HG03095 (cell line): ENCODE data around the gene GPER1.
"Not testable (repeated sequence)": the region's sequence is repeated elsewhere in the genome, so short reads cannot be mapped to it uniquely, and the experiment has no call there.

Experiments used
- ATAC-seq: cut with Tn5 transposase; IDR thresholded peaks from one replicate; pipeline ENCODE4 v1.9.1; 2021; ENCODE audit warnings: moderate library complexity; ENCODE audit not compliant: unreplicated experiment

GPER1 gene

DNA sequence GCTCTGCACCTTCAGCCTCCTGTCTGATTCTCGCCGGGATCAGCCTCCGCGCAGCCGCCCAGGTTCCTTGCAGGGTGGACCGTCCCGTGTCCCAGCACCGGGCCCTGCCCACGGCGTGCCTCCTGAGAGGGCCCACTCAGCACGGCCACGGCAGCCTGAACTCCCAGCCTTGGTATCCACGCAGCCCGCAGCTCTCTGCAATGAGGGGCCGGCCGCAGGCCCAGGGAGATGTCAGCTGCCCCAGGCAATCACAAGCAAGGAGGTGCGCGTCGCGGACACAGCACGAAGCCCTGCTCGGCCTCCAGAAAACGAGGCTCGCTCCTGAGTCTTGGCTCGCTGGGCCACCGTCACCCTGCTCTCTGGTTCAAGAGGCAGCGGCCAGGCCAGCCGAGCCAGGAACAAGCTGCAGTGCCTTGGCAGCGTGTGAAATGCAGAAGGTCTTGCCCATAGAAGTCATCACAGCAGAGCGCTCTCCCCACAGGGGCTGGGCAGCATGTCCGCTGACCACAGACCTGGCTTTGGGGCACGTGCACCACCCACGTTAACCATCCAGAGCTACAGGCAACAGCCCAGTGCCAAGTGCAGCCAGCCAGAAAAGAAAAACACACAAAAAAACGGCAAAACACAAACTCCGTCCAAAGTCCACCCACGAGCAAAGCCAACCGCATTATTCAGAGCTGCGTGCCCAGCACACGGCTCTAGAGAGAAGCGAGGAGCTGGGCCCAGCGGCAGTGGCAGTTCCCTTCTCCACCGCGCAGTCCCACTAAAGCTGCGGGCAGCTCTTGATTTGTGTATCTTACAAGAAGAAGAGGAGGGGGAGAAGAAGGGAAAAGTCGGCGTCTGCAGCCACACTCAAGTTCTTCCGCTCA lies 13.9 kb downstream of the GPER1 start:
- ATAC-seq, result no peak

DNA sequence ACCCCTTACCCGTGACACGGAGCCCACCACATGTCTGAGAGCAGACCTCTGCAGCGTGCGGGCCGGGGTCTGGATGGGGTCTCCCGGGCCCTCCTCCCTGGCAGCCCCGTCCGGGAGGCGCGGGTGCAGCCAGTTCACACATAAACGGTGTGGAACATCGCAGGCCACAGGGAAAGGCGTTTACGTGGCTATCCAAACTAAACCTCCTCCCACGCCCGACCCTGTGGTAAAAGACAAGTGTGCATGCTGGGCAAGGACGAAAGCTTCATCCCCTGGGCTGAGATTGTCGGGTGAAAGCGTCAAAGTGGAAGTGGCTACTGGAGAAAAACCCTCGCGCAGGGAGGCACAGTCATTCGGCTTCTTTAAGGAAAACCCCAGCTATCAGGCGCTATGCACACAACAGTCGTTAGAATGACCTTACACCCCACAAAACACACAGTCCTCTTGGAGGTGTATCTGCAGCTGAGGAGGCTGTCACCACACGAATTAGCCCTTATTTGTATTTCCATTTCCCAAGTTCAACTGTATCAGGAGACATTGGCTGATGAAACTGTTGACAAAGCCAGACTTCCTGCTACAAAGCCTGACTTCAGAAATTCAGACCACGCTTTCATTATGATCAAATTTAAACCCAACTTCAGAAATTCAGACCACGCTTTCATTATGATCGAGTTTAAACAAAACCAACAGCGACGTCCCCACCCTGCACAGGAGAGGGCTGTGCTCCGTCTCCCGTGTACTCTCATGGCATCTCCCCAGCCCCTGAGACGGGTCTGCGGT lies 15.3 kb downstream of the GPER1 start:
- ATAC-seq, result no peak

DNA sequence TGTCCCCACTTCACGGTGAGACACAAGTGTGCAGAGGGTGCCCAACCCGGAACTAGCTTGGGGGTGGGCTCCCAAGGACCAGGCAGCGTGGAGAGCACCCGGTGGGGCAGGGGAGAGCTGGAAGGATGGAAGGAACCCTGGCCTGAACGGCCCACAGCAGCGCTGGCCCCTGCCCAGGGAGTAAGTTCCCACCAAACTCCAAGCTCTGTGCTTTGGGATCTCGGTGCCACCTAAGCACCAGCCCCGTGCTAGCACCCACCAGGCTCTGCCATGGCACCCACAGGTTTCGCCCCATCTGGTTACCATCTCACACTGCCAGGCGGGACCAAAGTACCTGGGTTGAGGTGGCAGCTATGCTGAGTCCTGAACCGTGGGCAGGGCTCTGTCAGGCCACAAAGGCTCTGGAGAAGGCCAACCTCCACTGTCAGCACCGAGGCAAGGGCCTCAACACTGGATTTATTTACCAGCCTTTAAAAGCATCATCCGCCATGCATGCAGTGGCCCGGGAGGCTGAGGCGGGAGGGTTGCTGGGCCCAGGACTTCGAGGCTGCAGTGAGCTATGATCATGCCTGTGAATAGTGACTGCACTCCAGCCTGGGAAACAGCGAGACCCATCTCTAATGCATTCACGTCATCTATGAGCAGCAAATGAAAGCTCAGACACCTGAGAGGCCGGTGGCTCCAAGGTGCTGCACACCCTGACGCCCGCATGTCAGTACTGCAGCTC lies 16.0 kb downstream of the GPER1 start:
- no peak for ATAC-seq

DNA sequence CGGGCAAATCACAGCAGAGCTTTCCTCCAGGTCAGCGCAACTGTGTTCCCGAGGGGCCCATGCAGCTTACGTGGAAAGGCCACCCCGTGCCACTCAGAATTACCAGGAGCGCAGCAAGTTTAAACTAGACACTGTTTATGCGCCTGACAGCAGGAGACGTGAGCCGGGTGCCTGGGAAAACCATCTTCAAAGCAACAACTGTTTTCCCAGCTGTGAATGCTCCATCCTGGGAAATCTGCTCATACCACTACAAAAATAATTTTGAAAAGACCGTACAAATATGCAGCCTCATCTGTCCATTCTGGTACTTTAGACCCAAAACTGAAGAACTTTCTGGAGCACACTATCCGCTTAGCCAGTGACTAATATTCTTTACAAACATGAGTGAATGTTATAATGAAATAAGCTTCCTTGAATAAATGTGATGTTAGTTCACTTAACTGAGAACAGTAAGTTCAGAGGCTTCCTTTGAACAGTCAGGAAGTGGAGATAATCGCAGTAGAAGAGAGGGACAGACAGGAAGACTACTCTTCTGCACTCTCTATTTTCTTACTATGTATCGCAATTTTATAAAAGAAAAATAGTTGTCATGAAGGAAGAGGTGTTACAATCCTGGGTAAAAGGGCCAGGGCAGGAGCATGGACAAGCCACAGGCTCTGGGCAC lies 16.7 kb downstream of the GPER1 start:
- ATAC-seq, result no peak

DNA sequence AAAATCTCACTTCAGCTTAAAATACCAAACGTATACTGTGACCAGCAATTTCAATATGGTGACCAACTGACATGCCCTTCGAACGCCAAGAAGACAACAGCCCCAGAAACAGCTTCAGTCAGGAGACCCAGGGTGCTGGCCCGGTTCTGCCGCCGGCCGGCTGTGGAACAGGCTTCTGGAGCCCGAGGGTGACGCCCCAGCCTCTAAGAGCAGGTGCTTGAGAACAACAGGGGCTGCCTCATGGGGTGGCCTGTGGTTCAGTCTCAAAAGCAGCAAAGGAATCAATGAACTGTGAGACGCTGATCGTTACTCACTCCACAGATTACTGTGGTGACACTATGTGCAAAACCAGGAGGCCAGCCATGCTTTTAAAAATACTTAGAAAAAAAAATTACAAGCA lies 17.3 kb downstream of the GPER1 start:
- peak; percentile 53 for ATAC-seq

GRCh38 chr7:1106063-1106792 lies 18.3 kb downstream of the GPER1 start:
- ATAC-seq, result no peak

DNA sequence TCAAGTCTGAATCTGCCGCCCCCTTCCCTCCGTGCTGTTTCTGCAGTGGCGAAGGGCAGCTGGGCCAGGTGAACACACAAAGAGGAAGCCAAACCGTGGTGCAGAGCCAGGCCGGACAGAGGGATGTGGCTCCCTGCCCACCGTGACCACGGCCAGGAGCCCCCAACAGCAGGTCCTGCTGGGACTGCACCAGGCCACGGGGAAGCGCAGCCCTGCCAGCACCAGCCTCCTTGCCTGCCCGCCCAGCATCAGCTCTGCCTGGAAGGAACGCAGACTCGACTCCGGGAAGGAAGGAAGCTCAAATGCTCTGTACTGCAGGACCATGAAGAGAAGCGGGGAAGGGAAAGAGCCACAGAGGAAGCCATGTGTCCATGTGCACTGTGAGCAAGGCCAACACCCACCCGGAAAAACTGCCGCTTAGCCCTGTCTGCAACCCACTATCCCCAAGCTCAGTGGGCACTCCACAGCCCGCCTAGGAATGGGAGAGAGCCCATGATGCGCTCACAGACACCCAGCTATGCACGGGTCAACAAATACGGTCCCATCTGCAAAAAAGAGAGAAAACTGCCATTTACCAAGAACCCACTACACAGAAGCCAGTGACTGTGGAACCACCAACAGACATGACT lies 19.0 kb downstream of the GPER1 start:
- ATAC-seq, result no peak

GRCh38 chr7:1108264-1108920 lies 20.5 kb downstream of the GPER1 start:
- no peak for ATAC-seq

DNA sequence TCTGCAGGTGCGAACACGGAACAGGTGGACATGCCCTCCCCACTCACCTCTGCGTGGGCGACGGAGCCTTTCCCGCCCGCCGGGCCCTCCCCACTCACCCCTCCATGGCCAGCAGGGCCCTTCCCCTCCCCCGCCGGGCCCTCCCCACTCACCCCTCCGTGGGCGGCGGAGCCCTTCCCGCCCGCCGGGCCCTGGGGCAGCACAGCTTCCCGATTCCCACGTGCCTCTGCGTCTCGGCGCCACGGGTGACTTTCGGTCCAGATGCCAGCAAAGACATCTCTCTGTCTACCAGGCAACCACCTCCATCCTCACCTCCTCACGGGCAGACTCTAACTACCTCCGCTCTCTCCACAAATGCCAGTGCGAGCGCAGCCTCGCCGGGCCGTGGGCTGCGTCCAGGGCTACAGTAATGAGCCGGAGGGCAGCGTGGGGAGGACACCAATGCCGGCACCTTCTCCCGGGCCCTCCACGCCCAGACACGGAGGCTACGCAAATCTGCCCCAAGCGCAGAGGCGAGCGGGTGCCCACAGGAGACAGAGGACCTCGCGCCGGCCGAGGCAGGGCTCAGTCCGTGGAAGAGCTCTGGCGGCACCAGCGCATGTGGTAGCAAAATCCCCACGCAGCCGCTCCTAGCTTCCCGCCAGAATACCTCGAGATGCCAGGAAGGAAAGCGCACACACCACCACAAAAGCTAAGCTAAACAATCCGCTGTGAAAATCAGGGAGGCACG lies 21.8 kb downstream of the GPER1 start:
- ATAC-seq, result no peak

GRCh38 chr7:1110358-1110757 lies 22.4 kb downstream of the GPER1 start:
- no peak for ATAC-seq

GRCh38 chr7:1111156-1111555 lies 23.2 kb downstream of the GPER1 start:
- no peak for ATAC-seq

DNA sequence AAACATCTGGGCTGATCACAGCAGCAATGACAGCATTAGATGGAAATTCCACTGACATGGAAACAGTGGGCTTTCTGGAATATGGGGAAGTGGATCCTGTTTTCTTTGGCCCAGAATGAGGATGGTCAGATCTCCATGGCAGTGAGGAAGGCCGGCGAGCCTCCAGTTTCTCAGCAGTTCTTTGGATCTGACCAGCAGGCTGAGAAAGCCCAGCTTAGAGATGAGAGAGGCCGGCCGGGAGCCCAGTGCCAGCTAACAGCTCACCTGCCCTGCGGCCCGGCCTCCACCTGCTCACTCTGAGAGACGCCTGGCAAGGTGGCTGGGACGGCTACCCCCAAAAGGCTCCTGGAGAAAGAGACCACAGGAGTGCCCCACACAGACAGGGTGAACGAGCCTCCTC lies 24.2 kb downstream of the GPER1 start:
- no peak for ATAC-seq

- no peak for ATAC-seq
Observed at GRCh38 chr7:1112625-1113547, 25.0 kb downstream of the GPER1 start.

GRCh38 chr7:1113548-1113885 lies 25.6 kb downstream of the GPER1 start:
- no peak for ATAC-seq

DNA sequence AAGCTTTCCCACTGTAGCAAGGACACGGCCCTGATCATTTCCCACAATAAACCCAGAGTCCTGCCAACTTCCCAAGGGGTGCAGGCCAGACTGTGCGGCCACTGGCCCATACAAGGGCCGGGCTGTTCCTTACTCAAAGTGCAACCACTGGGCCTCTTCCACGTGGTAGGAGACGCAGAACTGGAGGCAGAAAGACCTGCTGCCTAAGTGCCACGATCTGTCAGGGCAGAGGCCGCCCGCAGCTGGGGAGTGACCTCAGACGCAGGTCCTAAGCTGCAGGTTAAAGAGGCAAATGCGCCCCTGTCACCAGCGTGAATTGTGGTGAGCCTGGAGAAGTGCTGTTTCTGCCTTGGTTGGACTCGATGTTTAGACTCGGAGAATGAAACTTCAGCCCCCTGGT lies 26.2 kb downstream of the GPER1 start:
- no peak for ATAC-seq

- ATAC-seq, result no peak
Observed at GRCh38 chr7:1114505-1114904, 26.6 kb downstream of the GPER1 start.

- ATAC-seq, result not testable (repeated sequence)
Observed at GRCh38 chr7:1115171-1116045, 27.5 kb downstream of the GPER1 start.
